Karpas-422 (cell line): ENCODE results near the gene TMTC3. TPM values are rescaled to one million over a fixed set of nuclear protein-coding genes. Genes with fewer than 3 reads are reported as not detected.
A peak's percentile ranks its signal among the peaks of the same experiment; 100 is the strongest.

Experiments
- DNase-seq: peaks from one replicate; pipeline ENCODE4 v3.0.0-alpha.2; 2015
- H2AFZ ChIP-seq: fragments of 200-600 bp; sonication (generic); 2 replicates; pipeline ENCODE4 v1.6.1; 2014; ENCODE audit warnings: antibody characterized with exemption, low read length, mixed read lengths
- H3K27ac ChIP-seq: fragments of 200-600 bp; sonication (generic); 2 replicates; pipeline ENCODE4 v1.5.1; 2014; ENCODE audit warnings: mild to moderate bottlenecking, low read length, moderate library complexity
- H3K27me3 ChIP-seq: fragments of 200-600 bp; sonication (generic); 2 replicates; pipeline ENCODE4 v1.6.1; 2014; ENCODE audit warnings: low read length, mixed read lengths
- H3K36me3 ChIP-seq: fragments of 200-600 bp; sonication (generic); 2 replicates; pipeline ENCODE4 v1.6.1; 2014; ENCODE audit warnings: low read length, mixed read lengths; ENCODE audit not compliant: insufficient read depth
- H3K4me1 ChIP-seq: fragments of 200-600 bp; sonication (generic); 2 replicates; pipeline ENCODE4 v1.6.1; 2014; ENCODE audit warnings: mild to moderate bottlenecking, low read length, mixed read lengths
- H3K4me2 ChIP-seq: fragments of 200-600 bp; sonication (generic); 2 replicates; pipeline ENCODE4 v1.6.1; 2014; ENCODE audit warnings: low read length, low read depth, mild to moderate bottlenecking; ENCODE audit not compliant: poor library complexity, severe bottlenecking
- H3K4me3 ChIP-seq: fragments of 200-600 bp; sonication (generic); 2 replicates; pipeline ENCODE4 v1.5.1; 2014; ENCODE audit warnings: mild to moderate bottlenecking, antibody characterized with exemption, low read length, mixed read lengths
- H3K79me2 ChIP-seq: fragments of 200-600 bp; sonication (generic); 2 replicates; pipeline ENCODE4 v1.6.1; 2014; ENCODE audit warnings: mild to moderate bottlenecking, low read length, mixed read lengths
- H3K9ac ChIP-seq: fragments of 200-600 bp; sonication (generic); 2 replicates; pipeline ENCODE4 v1.6.0; 2014; ENCODE audit warnings: low read length
- H3K9me2 ChIP-seq: fragments of 200-600 bp; sonication (generic), shearing (Covaris generic); replicated peaks from 2 replicates; pipeline ENCODE4 v1.6.0; 2014; ENCODE audit warnings: mild to moderate bottlenecking, low read length, moderate library complexity; ENCODE audit not compliant: insufficient read depth
- H3K9me3 ChIP-seq: fragments of 300-700, 200-600 bp; sonication (generic); 2 replicates; pipeline ENCODE4 v1.6.1; 2014; ENCODE audit warnings: low read length, mixed read lengths
- H4K20me1 ChIP-seq: fragments of 200-600 bp; sonication (generic); 2 replicates; pipeline ENCODE4 v1.6.1; 2014; ENCODE audit warnings: mild to moderate bottlenecking, antibody characterized with exemption, low read length, low read depth; ENCODE audit not compliant: insufficient read depth
- total RNA-seq: library from RNA; depleted of rRNA; stranded (reverse); fragments of >200 nt; shearing (Covaris generic); gene quantifications from 2 replicates; pipeline ENCODE4 v1.2.3, GENCODE V29; 2014; ENCODE audit warnings: low replicate concordance; rRNA removed

Gene TMTC3
- total RNA-seq, 1 experiment from 2014 or later, result 16.6 TPM

DNA sequence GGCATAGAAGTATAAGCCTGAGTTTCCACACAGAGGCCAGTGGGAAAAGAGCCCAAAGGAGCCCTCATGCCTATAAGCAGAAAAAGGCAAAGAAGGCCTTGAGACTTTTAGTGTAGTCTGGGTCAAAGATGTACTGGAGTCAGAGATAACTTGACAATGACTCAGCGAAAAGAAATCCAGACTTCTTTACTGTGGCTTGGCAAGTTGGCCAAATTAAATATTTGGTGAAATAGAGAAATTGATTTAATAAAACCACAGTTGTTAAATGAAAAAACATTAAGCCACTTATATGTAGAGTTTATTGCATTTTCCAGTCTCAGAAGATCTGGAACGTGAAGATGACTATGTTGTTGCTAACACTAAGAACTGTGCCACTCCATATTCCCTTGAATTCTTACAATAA, 105.1 kb downstream of the TMTC3 start:
- no peaks in the 10 kb centered on the region for H3K27me3 ChIP-seq
- no peaks in the 10 kb centered on the region for H3K79me2 ChIP-seq
- no peak overlapping the region for H3K9ac ChIP-seq
- H3K9me2 ChIP-seq, result no peaks in the 10 kb centered on the region
- no peaks in the 10 kb centered on the region for H4K20me1 ChIP-seq
- no peak for DNase-seq
- no peak overlapping the region for H2AFZ ChIP-seq
- H3K9me3 ChIP-seq, result no peaks in the 10 kb centered on the region
- H3K27ac ChIP-seq, result no peak overlapping the region
- H3K36me3 ChIP-seq, result no peaks in the 10 kb centered on the region
- peaks cover 6% of the 10 kb centered on the region for H3K4me1 ChIP-seq
- H3K4me3 ChIP-seq, result no peak overlapping the region
- no peak overlapping the region for H3K4me2 ChIP-seq

DNA sequence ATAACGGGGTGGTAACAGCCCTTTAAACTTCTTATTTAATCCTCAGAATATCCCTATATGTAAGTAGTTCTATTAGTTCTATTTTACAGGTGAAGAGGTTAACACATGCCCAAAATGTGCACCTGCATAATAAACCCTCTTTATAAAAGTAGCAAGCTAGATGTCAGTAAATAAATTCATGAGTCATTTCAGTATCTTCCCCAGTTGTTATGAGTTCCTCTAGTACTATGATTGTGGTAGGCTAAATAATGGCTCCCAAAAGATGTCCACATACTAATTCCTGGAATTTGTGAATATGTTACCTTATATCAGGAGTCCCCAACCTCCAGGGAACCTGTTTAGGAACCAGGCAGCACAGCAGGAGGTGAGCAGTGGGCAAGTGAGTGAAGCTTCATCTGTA, 106.5 kb downstream of the TMTC3 start:
- Histone ChIP-seq H3K4me1 (peaks cover 6% of the 10 kb centered on the region), H4K20me1 (no peaks in the 10 kb centered on the region), H2AFZ (no peak overlapping the region), H3K4me3 (no peak overlapping the region), H3K9me3 (no peaks in the 10 kb centered on the region), H3K36me3 (no peaks in the 10 kb centered on the region), H3K9me2 (no peaks in the 10 kb centered on the region), H3K9ac (no peak overlapping the region), H3K79me2 (no peaks in the 10 kb centered on the region), H3K4me2 (no peak overlapping the region), H3K27me3 (no peaks in the 10 kb centered on the region), H3K27ac (no peak overlapping the region)
- peak; percentile 12 for DNase-seq

Other genes with a start within 250 kb of the TMTC3 start
- 0.18 TPM in 1 of 2 replicates, not detected in the other for gene C12orf50, start 112.9 kb upstream of the TMTC3 start, total RNA-seq
- gene CEP290, start 219 bp upstream of the TMTC3 start, total RNA-seq, result 17.7 and 30.6 TPM in 2 replicates